GM19239 (cell line): ENCODE measurements around the gene TCF3.
"Not testable (repeated sequence)": the region's sequence is repeated elsewhere in the genome, so short reads cannot be mapped to it uniquely, and the experiment has no call there.

ENCODE experiments used
- DNase-seq: peaks from one replicate; pipeline ENCODE4 v3.0.0; 2011; ENCODE audit warnings: low spot score; ENCODE audit not compliant: insufficient read length
- FAIRE-seq: peaks from 2 replicates; lab custom pipeline; 2011; peaks lifted over from hg19 to GRCh38; lab: Jason Lieb, UNC

Gene TCF3

GRCh38 chr19:1652471-1653299 is at the start of gene TCF3:
Gene TCF3 (minus strand): TSS chr19:1652615. CDS start chr19:1650248, 2,367 bp downstream.
- peak; percentile 98 for FAIRE-seq
- DNase-seq = peak; percentile 97

- FAIRE-seq = no peak
- no peak for DNase-seq
Measured at GRCh38 chr19:1700733-1701663, 48.6 kb upstream of the TCF3 start.

- FAIRE-seq (no peak), DNase-seq (no peak)
Measured at GRCh38 chr19:1699998-1700732, 47.8 kb upstream of the TCF3 start.

- no peak for FAIRE-seq
- no peak for DNase-seq
Measured at GRCh38 chr19:1699386-1699785, 47.0 kb upstream of the TCF3 start.

- FAIRE-seq = no peak
Measured at GRCh38 chr19:1698636-1699035, 46.2 kb upstream of the TCF3 start.

GRCh38 chr19:1695481-1695880 is 43.1 kb upstream of the TCF3 start:
- FAIRE-seq = not testable (repeated sequence)

More at GRCh38 chr19:1698636-1699035, 46.2 kb upstream of the TCF3 start:
- no peak for DNase-seq

GRCh38 chr19:1691589-1692290 is 39.3 kb upstream of the TCF3 start:
- DNase-seq (no peak), FAIRE-seq (no peak)

More at GRCh38 chr19:1695481-1695880, 43.1 kb upstream of the TCF3 start:
- not testable (repeated sequence) for DNase-seq

- FAIRE-seq (no peak), DNase-seq (no peak)
Measured at GRCh38 chr19:1690699-1691307, 38.4 kb upstream of the TCF3 start.

- FAIRE-seq, DNase-seq: not testable (repeated sequence)
Measured at GRCh38 chr19:1685785-1686184, 33.4 kb upstream of the TCF3 start.

- DNase-seq (no peak), FAIRE-seq (no peak)
Measured at GRCh38 chr19:1685046-1685445, 32.6 kb upstream of the TCF3 start.

GRCh38 chr19:1684573-1684912 is 32.1 kb upstream of the TCF3 start:
- DNase-seq (no peak), FAIRE-seq (no peak)

- DNase-seq (no peak), FAIRE-seq (no peak)
Measured at GRCh38 chr19:1683869-1684572, 31.6 kb upstream of the TCF3 start.

- FAIRE-seq (no peak), DNase-seq (no peak)
Measured at GRCh38 chr19:1680976-1681375, 28.6 kb upstream of the TCF3 start.

GRCh38 chr19:1678073-1678472 is 25.7 kb upstream of the TCF3 start:
- FAIRE-seq (no peak), DNase-seq (no peak)

GRCh38 chr19:1676351-1677266 is 24.2 kb upstream of the TCF3 start:
- FAIRE-seq (no peak), DNase-seq (no peak)

- FAIRE-seq (no peak), DNase-seq (no peak)
Measured at GRCh38 chr19:1675633-1676350, 23.4 kb upstream of the TCF3 start.

- DNase-seq = no peak
- no peak for FAIRE-seq
Measured at GRCh38 chr19:1674293-1674679, 21.9 kb upstream of the TCF3 start.
